IPS DF 4.7 (cell line): ENCODE data around the gene ITPR2.

Experiments used
- DNase-seq: peaks from one replicate; pipeline ENCODE4 v3.0.0-alpha.2; 2013; ENCODE audit warnings: low spot score; ENCODE audit errors: extremely low read depth

ITPR2 gene

GRCh38 chr12:26576266-26576665 lies 256.7 kb downstream of the ITPR2 start:
- no peak for DNase-seq

DNA sequence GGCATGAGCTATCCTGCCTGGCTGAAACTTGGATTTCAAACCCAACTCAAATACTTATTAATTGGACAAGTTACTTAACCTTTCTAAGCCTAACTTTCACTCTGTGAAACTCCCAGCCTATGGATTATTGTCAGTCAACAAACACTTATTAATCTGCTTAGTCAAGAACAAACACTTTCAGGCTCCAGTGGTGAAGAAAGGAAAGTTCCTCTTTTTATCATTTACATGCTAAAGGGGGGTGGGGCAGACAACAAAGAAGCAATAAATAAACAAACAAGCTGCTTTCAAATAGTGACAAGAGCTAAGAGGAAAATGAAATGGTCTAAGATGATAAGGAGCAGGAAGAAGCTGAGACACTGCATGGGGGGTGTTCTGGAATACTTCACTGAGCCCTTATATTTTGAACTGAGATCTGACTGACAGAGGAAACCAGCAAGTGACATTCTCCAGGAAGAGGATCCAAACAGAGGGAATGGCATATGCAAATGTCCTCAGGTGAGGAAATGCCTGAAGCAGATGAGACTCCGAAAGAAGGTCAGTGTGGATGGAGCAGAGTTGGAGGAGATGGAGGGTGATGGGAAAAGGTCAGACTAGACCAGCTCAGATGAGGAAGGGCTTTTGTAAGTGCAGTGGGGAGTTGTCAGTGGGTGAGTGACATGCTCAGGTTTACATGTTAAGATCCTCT lies 259.6 kb downstream of the ITPR2 start:
- no peak for DNase-seq

DNA sequence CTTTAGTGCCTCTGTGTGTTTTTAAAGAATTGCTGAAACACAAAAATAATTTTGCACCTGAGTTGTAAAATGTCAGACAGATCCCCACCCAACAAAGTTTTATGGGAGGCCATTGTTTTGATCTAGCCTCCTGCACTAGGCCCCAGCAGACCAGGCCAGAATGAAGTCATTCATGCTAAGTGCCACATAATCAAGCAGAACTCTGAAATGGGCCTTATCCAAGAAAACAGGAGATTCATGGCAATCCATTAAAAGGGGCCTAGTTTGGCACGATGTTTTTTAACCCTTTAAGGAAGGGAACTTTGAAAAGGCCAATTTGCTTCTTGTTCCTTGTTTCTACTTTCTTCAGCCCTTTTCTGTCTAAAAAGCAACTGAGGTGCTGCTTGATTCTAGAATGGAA lies 260.9 kb downstream of the ITPR2 start:
- DNase-seq, result no peak

DNA sequence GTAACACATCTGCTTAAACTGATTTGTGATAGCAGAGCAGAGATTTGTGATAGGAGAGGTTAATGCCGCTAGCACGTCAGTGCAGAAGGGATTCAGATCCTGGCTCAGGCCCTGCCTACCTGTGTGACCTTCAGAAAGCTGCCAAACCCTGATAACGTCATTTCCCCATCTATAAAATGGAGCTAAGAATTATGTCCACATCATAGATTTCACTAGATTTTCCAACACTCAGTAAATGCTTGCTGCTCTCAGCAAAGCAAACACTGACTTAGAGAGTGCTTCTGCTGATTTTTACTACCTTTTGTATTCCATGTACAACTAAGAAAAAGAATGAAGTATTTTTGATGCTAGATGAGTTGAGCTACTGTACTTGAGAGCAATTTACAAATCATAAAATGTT lies 261.4 kb downstream of the ITPR2 start:
- DNase-seq, result no peak

- DNase-seq, result no peak
These were observed 265.9 kb downstream of the ITPR2 start for GRCh38 chr12:26567126-26567525.

GRCh38 chr12:26566675-26567074 lies 266.3 kb downstream of the ITPR2 start:
- DNase-seq, result no peak

DNA sequence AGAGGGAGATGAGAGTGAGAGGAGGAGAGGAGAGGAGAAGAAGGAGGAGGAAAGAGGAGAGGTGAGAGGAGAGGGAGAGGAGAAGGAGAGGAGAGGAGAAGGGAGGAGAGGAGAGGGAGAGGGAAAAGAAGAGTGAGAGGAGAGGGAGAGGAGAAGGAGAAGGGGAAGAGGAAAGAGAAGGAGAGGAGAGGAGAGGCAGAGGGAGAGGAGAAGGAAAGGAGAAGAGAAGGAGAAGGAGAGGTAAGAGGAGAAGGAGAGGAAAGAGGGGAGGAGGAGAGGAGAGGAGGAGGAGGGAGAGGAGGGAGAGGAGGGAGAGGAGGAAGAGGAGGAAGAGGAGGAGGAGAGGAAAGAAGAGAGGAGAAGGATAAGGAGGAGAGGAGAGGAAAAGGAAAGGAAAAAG lies 266.8 kb downstream of the ITPR2 start:
- DNase-seq, result no peak

DNA sequence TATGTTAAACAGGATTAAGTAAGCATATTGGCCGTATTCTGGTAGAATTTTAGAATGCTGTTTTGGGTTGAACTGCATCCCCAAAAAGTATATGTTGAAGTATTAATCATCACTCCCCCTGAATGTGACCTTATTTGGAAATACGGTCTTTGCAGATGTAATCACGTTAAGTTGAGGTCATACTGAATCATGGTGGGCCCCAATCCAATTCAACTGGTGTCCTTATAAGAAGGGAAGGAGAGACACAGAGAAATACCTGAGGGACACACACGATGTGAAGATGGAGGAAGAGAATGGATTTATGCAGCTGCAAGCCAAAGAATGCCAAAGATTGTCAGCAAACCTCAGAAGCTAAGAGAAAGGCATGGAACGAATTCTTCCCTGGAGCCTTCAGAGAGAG lies 268.6 kb downstream of the ITPR2 start:
- DNase-seq, result no peak

DNA sequence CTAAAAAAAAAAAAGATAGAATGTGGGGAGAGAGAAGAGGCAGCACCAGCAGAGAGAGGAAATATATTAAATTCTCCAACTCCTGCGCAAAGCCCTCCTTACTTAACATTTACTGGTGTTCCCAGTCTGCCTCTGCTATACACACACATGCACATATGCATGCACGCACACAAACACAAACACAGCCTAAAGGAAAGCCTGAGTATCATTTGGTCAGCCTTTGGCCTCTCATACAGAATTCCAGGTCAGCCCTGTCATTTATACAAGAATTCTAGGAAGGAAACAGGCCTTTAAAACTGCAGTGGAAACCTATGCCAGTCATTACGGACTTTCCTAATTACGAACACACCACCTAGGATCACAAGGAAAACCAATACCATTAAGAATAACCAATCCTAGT lies 269.4 kb downstream of the ITPR2 start:
- no peak for DNase-seq

DNA sequence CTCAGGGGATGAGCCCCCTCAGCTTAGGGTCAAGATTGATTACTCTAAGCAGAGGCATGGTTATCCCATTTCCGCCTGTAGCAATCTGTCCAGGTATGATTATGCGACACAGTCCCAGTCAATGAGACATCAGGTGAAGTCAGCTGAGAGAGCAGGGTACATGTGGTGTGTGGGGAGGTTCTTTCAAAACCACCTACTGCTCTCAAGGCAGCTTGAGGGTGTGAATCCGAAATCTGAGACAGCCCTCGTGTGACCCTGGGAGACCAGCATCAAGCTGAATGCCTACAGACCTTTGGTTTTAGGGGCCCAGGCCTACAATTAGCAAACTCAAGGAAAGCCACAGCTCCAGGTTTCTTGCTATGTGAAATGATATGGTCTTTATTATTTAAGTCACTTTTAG lies 275.7 kb downstream of the ITPR2 start:
- no peak for DNase-seq

DNA sequence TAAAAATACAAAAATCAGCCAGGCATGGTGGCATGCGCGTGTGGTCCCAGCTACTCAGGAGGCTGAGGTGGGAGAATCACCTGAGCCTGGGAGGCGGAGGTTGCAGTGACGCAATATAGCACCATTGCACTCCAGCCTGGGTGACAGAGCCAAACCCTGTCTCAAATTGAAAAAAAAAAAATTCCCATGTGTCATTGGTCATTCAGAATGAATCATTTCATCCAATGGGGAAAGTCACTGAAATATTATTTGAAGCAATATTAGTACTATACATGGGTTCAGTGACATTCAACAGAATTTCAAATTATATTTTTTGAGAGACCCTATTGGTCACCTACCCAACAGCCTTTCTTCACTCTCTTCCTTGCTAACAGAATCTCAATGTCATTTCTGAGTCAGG lies 276.1 kb downstream of the ITPR2 start:
- no peak for DNase-seq

DNA sequence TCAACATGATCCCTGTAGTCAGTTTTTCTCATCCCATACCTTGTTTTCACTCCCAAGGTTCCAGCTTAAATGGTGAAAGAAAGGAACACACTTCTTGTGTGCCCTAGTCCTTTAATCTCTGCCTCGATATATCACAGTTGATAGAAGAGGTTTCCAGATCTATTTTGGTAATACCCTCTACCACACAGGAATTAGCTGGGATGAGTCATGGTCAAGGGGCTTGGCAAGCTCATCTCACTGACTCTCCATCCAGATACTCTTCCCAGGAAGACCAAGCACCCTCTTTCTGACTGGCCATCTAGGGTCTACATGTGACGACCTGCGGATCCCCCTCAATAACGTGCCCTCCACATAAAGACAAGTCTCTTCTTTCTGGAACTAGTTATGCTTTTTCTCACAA lies 277.9 kb downstream of the ITPR2 start:
- no peak for DNase-seq

DNA sequence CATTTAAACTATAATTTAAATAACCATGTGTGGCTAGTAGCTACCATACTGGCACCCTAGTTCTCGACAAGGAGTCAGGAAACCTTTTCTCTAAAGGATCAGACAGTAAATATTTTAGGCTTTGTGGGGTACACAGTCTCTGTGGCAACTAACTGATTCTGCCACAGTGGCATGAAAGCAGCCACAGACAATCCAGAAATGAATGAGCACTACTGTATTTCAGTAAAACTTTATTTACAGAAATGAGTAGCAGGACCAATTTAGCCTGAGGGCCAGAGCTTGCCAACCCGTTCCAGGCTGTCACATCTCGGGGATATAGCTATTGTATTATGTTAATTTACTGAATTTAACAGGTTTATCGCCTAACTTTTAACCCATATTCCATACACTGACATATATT lies 278.7 kb downstream of the ITPR2 start:
- no peak for DNase-seq

- no peak for DNase-seq
These were observed 281.6 kb downstream of the ITPR2 start for GRCh38 chr12:26551385-26551784.

DNA sequence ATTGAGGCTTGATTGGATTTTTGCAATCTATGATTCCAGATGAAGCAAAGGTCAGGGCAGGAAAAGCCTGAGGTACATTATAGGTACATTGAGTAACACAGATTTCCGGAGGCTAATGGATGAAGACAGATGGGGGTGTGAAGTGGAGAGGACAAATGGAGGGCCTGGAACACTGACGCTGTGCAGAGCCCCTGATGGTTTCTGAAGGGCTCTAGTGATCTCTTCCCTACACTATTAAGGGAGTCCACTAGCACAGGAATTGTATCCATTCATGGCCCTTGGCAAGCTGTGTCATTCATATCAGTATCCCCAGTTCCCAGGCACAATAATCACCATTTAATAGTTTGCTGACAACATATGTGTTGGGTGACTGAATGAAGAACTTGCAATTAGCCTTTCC lies 284.8 kb downstream of the ITPR2 start:
- no peak for DNase-seq

DNA sequence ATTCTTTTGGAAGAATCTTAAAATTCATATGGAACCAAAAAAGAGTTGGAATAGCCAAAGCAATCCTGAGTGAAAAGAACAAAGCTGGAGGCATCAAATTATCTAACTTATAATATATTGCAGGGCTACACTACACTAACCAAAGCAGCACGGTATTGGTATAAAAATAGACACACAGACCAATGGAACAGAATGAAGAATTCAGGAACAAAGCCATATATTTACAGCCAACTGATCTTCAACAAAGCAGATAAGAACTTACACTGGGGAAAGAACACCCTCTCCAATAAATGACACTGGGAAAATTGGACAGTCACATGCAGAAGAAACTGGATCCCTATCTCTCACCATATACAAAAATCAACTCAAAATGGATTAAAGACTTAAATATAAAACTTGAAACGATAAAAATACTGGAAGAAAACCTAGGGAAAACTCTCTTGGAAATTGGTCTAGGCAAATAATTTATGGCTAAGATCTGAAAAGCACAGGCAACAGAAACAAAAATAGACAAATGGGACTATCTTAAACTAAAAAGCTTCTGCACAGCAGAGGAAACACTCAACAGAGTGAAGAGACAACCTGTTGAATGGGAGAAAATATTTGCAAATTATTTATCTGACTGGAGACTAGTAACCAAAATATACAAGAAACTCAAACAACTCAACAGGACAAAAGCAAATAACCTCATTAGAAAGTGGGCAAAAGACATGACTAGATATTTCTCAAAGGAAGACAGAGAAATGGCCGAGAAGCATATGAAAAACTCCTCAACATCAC lies 286.3 kb downstream of the ITPR2 start:
- no peak for DNase-seq

GRCh38 chr12:26539131-26539530 lies 293.9 kb downstream of the ITPR2 start:
- DNase-seq, result no peak

GRCh38 chr12:26537651-26538050 lies 295.3 kb downstream of the ITPR2 start:
- DNase-seq, result no peak

DNA sequence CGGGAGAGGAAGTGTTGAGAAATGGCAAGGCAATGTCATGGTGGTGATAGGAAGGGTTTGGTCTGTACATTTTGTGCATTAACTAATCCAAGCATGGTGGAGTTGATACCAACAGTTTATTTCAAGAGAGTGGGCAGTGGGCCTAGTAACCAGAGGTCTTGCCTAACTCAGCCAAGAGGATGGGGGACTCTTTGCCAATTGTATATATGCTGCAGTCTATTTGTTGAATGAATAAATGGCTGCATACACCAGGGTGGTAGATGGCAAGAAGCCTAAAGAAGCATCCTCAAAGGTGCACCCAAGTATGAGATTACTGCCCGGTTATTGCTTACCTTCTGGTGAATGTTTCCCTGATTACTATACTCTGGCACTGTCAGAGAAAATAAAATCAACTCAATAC lies 295.9 kb downstream of the ITPR2 start:
- no peak for DNase-seq

DNA sequence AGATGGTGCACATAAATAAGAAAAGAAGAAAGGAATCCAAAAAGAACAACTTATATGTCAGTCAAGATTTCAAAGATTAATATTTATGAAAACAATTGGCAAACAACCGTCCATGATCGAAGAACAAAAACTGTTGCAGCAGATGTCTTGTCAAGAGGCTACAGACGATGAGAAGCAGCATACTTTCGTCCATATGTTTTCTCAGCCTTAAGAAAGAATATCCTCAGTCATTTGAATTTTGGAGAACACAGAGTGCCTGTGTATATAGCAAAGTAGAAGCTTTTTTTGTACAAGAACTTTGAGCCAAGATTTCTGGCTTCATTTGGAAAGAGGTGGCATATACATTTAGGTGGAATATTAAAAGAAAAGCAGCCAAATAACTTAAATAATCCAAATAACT lies 297.2 kb downstream of the ITPR2 start:
- DNase-seq, result no peak

DNA sequence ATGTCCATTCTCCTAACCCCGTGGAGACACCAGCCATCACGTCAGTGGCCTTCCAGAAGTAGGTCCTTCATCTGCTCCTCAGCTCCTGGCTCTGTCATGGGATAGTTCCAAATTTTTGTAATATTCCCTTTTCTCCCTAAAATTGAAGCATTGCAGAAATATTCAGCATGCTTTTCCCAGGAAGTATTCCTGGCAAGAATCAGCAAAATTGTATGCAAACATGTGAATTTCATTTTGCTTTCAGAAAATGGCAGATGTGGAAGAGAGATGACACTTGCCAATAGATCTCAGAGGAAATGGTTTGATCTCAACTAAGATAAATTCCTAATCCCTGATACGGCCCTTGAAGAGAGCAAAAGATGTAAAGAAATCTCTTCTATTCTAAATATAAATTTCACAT lies 298.9 kb downstream of the ITPR2 start:
- no peak for DNase-seq

DNA sequence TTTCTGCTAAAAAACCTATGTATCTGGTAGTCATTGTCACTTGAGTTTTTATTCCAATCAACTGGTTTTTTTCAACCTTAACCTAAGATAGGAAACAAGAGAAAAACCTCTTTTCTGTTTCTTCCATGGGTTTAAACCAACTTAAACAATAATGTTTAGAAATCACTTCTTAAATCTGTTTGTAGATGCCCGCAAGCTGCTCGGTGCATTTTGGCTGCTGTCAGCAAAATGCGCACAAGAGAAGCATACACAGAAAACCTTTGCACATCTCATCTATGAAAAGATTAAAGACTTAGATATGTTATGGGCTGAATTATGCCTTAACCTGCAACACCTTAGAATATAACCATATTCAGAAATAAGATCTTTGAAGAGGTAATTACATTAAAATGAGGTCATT lies 299.8 kb downstream of the ITPR2 start:
- DNase-seq, result no peak

DNA sequence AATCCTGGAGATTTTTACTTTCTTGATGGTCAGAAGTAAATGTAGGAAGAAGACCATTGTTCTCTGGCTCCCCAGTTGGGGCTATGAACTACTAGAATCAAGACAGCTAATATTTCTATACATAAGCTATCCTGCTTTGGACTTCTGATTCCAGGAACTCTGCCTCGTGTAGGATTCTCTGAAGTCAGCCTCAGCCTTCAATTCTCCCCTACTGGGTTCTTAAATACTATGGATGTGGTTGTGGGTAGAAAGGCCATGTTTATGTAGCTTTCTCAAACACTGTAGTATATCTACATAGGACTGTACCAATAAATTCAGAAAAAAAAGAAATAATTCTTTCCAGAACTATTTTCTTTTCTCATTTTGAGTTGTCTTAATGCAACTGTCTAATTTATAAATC lies 302.5 kb downstream of the ITPR2 start:
- no peak for DNase-seq
